ENCODE results near the gene SULT2B1. TPM values are rescaled to one million over a fixed set of nuclear protein-coding genes. Genes with fewer than 3 reads are reported as not detected.

Gene SULT2B1
- total RNA-seq, 4 donors from 2014 or later: 1.0 TPM; not detected in 3

GRCh38 chr19:48543121-48543710, 8.8 kb upstream of the SULT2B1 start:
- Histone ChIP-seq H3K27ac (replicated peaks in 1 of 4) (no peak overlapping the region), H3K4me3 (no peak overlapping the region), H3K4me1 (peaks cover 0 to 5% (median 0%) of the 10 kb centered on the region in 4 donors), H3K36me3 (no peaks in the 10 kb centered on the region), H3K27me3 (peaks cover 0 to 31% (median 0%) of the 10 kb centered on the region in 4 donors), H3K9me3 (no peaks in the 10 kb centered on the region)
- no peak for DNase-seq (ENCODE audit: extremely low spot score)
- TF ChIP-seq CTCF (IDR thresholded peaks at IDR 0.05) (no peak), POLR2A (IDR thresholded peaks at IDR 0.05; ENCODE audit: low read depth) (no peak), EP300 (IDR thresholded peaks at IDR 0.05) (no peak), POLR2AphosphoS5 (IDR thresholded peaks at IDR 0.05) (no peak)
- WGBS: 30% methylated on average over 12 of the region's 19 CpGs
- intact Hi-C loops (cut with DNase I): no loop called here

- Histone ChIP-seq H3K9me3 (no peaks in the 10 kb centered on the region), H3K4me3 (no peak overlapping the region), H3K27me3 (peaks cover 0 to 31% (median 0%) of the 10 kb centered on the region in 4 donors), H3K27ac (replicated peaks in 1 of 4) (no peak overlapping the region), H3K36me3 (no peaks in the 10 kb centered on the region), H3K4me1 (peaks cover 0 to 5% (median 0%) of the 10 kb centered on the region in 4 donors)
- DNase-seq (ENCODE audit: extremely low spot score): no peak
- TF ChIP-seq CTCF (IDR thresholded peaks at IDR 0.05) (no peak), POLR2AphosphoS5 (IDR thresholded peaks at IDR 0.05) (no peak), EP300 (IDR thresholded peaks at IDR 0.05) (no peak), POLR2A (IDR thresholded peaks at IDR 0.05; ENCODE audit: low read depth) (no peak)
- WGBS: 50% methylated on average over 11 of the region's 25 CpGs
- intact Hi-C loops (cut with DNase I): no loop called here
These were observed 6.9 kb upstream of the SULT2B1 start for GRCh38 chr19:48544856-48545750.

- no peak for TF ChIP-seq EP300 (IDR thresholded peaks at IDR 0.05)
- TF ChIP-seq POLR2AphosphoS5 (IDR thresholded peaks at IDR 0.05): no peak
- no peak for TF ChIP-seq CTCF (IDR thresholded peaks at IDR 0.05)
- no peak for TF ChIP-seq POLR2A (IDR thresholded peaks at IDR 0.05; ENCODE audit: low read depth)
- no peak for DNase-seq (ENCODE audit: extremely low spot score)
- H3K27me3 ChIP-seq: peaks cover 0 to 45% (median 0%) of the 10 kb centered on the region in 4 donors
- H3K27ac ChIP-seq (replicated peaks in 1 of 4): no peak overlapping the region
- H3K4me3 ChIP-seq: no peak overlapping the region
- intact Hi-C loops (cut with DNase I): no loop called here
- H3K36me3 ChIP-seq: no peaks in the 10 kb centered on the region
- WGBS: 0% methylated on average over 1 of the region's 1 CpG
- no peaks in the 10 kb centered on the region for H3K9me3 ChIP-seq
- peaks cover 0 to 5% (median 0%) of the 10 kb centered on the region in 4 donors for H3K4me1 ChIP-seq
These were observed 4.2 kb upstream of the SULT2B1 start for GRCh38 chr19:48547722-48548121.

GRCh38 chr19:48548253-48548911, 3.6 kb upstream of the SULT2B1 start:
- Histone ChIP-seq H3K27ac (replicated peaks in 1 of 4) (no peak overlapping the region), H3K36me3 (no peaks in the 10 kb centered on the region), H3K9me3 (no peaks in the 10 kb centered on the region), H3K4me3 (no peak overlapping the region), H3K4me1 (peaks cover 0 to 2% (median 0%) of the 10 kb centered on the region in 4 donors), H3K27me3 (peaks cover 0 to 51% (median 0%) of the 10 kb centered on the region in 4 donors)
- TF ChIP-seq POLR2A (IDR thresholded peaks at IDR 0.05; ENCODE audit: low read depth) (no peak), POLR2AphosphoS5 (IDR thresholded peaks at IDR 0.05) (no peak), CTCF (IDR thresholded peaks at IDR 0.05) (no peak), EP300 (IDR thresholded peaks at IDR 0.05) (no peak)
- DNase-seq (ENCODE audit: extremely low spot score): no peak
- WGBS: 91% methylated on average over 1 of the region's 1 CpG
- intact Hi-C loops (cut with DNase I): no loop called here

Data from esophagus muscularis mucosa (tissue), 4 donors.